Left colon (tissue), 2 donors: ENCODE data around the gene ECD. TPM values are rescaled to one million over a fixed set of nuclear protein-coding genes. Genes with fewer than 3 reads are reported as not detected.

Source experiments
- ATAC-seq: fragments of 200-7000 bp; cut with Tn5 transposase; one replicate; pipeline ENCODE4 v1.9.1; 2020; ENCODE audit warnings: mild to moderate bottlenecking, moderate library complexity
- DNase-seq, 2 donors: peaks; one replicate each; pipeline ENCODE4 v3.0.0-alpha.2; 2020
- intact Hi-C, 2 donors: fragments of 100-400 bp; cut with DNase I in 1 of 2; cut with micrococcal nuclease in 1 of 2; formaldehyde crosslinking; loops; one replicate each; pipeline versions ENCODE4 v1.11.2 to v1.14.0; 2022; cut with DNase I, micrococcal nuclease
- long read RNA-seq: library from polyadenylated mRNA; unstranded; transcript quantifications from one replicate; pipeline ENCODE4 v2.0.0, GENCODE V29; 2021
- total RNA-seq, 2 donors: library from RNA; stranded (reverse); fragmentation: NEBNext Ultra II Directional; extraction: Animal tissue kit (Norgen Biotek cat#: 25700); gene quantifications; one replicate each; pipeline ENCODE4 v1.2.1, GENCODE V29; 2021
- donor health status: DM: no; HTN: no; CAD: no.
- donor health status: DM: yes; HTN: yes; CAD: no.

Gene ECD
- 10 to 100 TPM; 17.8 to 18.4 TPM for total RNA-seq
- long read RNA-seq, transcript ECD-201 (14 exons, 3,069 nt), result major isoform, 31 of 34 reads
- long read RNA-seq, partial matches to known transcripts, result 1 of 34 reads
- long read RNA-seq, other reads (novel, unspliced or antisense), result 2 of 34 reads

DNA sequence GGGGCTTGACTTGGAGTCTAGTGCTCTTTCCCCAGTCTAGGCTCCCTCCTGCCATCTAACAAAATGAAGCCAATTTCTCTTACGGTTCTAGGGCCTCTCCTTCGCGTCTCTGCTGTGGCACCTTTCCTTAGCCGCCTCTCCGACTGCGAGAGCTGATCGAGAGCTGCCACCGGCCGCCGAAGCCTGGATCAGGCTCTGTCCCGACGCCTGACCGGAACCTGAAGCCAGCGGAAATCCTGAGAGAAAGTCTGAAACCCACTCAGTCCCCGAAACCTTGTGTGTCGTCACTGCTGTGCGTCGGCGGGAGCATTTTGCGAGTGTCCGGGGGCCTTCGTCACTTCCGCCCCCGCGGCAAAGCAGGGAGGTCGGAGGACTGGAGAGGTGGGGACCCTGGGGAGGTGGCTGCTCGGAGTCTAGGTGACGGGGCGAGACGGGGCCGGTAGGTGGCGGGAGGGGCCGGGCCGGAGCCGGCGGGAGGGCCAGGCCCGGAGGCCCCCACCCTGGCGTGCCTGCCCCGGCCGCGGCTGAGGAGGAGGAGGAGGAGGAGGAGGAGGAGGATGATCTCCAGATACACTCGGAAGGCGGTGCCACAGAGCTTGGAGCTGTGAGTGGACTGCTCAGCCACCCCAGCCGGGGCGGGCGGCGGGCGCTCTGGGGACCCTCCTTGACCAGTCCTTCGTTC, at the start of gene ECD, which contains the start of gene FAM149B1:
Gene ECD, minus strand, starts transcription at position 226 of the 682 bp plus-strand sequence. CDS start 4,071 bp downstream, outside the sequence.
Gene FAM149B1, plus strand, starts transcription at position 337 of the 682 bp plus-strand sequence. Its CDS starts 221 bp downstream, at position 558.
- ATAC-seq (peak; percentile 97), DNase-seq (peak; percentile 94 to 95)
- intact Hi-C loops, result no loop called here

DNA sequence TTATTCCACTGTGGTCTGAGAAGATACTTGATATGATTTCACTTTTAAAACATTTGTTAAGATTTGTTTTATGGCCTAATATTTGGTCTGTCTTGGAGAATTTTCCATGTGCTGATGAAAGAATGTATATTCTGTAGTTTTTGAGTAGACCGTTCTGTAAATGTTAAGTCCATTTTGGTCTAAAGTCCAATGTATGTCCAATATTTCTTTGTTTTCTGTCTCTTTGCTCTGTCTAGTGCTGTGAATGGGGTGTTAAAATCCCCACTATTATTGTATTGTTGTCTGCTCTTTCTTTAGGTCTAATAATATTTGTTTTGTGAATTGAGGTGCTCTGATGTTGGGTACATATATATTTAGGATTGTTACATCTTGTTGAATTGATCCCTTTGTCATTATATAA, 47.9 kb upstream of the ECD start:
- ATAC-seq (no peak), DNase-seq (no peak)
- intact Hi-C loops, result no loop called here

DNA sequence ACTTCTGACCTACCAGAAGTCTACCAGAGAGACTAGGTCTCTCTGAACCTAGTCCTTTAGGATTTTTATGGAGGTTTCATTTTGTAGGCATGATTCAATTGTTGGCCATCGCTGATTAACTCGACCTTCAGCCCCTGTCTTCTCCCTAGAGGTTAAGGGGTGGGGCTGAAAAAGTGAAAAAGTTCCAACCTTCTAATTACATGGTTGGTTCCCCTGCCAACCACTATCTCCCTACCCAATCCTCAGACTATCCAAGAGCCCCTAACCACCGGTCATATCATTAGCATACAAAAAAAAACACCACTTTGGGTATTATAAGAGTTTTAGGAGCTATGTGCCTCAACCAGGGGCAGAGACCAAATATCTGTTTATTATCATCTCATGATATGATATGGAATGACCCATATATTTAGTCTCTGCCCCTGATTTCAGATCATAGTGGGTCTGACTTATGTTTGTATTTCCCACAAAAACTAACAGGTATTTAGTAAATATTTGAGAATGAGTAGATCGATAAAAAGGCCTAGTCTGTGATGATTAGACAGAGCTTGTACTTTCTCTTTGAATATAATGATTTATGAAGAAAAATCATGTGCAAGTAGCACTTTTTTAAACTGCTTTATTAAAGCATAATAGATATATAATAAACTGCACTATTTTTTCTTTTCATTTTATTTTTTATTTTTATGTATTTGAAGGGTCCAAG, 43.5 kb upstream of the ECD start:
- no peak for DNase-seq
- intact Hi-C loops, result no loop called here

DNA sequence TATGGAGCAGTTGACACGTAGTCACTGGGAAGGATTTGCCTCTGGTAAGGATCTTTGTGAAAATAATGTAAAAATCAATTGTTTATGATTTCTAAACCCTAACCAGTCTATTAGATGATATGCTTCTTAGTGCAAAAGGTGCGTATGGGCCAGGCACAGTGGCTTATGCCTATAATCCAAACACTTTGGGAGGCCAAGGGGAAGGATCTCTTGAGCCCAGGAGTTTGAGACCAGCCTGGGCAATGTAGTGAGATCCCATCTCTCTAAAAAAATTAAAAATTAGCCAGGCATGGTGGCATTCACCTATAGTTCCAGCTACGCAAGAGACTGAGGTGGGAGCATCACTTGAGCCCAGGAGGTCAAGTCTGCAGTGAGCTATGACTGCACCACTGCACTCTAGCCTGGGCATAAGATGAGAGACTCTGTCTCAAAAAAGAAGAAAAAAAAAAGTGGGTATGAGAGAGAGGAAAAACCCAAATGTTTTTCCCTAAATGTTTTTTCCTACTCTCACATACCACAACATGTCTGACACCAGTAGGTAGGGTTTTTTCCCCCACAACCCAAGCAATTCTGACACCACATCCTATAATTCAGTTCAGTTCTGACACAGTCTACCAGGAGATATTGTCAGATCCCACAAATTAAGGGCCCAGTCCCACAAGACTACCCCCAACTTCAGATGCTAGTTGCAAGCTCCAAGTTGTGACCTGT, 42.7 kb upstream of the ECD start:
- no peak for DNase-seq
- ATAC-seq, result no peak
- intact Hi-C loops, result no loop called here

More for the DNA sequence above, 43.5 kb upstream of the ECD start:
- ATAC-seq, result no peak

DNA sequence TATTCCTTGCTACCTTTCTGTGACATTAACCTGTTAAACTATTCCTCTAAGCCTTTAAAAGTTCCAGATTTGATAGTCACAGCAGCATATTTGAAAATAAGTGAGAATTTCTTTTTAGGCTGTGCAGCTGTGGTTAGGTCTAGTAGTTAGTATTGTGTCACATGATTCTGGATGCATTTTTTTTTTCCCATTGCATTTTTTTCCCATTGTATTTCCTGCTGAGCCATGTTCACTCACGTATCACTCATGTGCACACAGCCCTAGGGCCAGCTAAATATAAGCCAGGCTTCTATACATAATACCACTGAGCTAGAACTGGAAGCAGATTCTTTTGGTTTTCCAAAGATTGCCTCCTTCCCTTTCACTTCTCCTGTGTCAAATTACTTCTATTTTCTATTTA, 41.9 kb upstream of the ECD start:
- intact Hi-C loops, result no loop called here
- DNase-seq, result no peak
- no peak for ATAC-seq

DNA sequence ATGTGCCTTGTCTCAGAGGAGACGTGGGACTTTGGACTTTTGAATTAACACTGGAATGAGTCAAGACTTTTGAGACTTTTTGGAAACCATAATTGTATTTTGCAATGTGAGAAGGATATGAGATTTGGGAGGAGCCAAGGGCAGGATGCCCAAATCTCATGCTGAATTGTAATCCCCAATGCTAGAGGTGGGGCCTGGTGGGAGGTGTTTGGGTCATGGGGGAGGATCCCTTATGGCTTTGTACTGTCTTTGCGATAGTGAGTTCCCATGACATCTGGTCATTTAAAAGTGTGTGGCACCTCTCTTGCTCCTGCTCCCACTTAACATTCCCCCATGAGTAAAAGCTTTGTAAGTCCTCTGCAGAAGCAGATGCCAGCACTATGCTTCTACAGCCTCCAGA, 40.1 kb upstream of the ECD start:
- DNase-seq (no peak), ATAC-seq (no peak)
- intact Hi-C loops, result no loop called here

DNA sequence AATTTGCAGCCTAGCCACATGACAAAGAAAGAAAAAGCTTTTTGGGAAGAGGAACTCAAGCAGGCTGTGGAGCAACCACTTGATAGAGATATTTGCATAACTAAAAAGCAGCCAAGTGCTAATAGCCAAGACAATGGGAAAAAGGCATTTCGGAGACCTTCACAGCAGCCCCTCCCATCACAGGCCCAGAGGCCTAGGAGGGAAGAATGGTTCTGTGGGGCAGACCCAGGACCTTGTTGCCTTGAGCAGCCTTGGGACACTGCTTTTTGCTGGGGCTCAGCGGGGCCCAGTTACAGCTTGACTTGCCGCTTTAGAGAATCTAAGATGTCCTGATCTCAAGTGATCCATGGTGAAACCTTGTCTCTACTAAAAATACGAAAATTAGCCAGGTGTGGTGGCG, 38.6 kb upstream of the ECD start:
- intact Hi-C loops, result no loop called here
- no peak for DNase-seq
- ATAC-seq, result no peak

DNA sequence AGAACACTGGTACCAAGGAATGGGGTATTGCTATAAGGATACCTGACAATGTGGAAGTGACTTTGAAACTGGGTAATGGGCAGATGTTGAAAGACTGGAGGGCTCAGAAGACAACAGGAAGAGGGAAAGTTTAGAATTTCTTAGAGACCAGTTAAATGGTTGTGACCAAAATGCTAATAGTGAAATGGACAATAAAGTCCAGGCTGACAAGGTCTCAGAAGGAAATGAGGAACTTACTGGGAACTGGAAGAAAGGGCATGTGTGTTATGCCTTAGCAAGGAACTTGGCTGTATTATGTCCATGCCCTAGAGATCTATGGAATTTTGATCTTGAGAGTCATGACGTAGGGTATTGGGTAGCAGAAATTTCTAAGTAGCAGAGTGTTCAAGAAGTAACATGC, 38.1 kb upstream of the ECD start:
- intact Hi-C loops, result no loop called here
- ATAC-seq (no peak), DNase-seq (no peak)

DNA sequence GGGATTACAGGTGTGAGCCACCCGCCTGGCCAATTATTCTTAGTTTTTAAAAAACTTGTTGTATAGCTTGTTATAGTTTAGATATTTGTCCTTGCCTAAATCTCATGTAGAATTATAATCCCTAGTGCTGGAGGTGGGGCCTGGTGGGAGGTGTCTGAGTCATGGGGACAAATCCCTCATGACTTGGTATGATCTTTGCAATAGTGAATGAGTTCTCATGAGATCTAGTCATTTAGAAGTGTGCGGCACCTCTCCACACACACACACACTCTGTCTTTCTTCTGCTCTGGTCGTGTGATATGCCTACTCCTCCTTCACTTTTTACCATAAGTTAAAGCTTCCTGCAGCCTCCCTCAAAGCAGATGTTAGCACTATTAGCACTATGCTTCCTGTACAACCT, 37.3 kb upstream of the ECD start:
- ATAC-seq (no peak), DNase-seq (no peak)
- intact Hi-C loops, result no loop called here

DNA sequence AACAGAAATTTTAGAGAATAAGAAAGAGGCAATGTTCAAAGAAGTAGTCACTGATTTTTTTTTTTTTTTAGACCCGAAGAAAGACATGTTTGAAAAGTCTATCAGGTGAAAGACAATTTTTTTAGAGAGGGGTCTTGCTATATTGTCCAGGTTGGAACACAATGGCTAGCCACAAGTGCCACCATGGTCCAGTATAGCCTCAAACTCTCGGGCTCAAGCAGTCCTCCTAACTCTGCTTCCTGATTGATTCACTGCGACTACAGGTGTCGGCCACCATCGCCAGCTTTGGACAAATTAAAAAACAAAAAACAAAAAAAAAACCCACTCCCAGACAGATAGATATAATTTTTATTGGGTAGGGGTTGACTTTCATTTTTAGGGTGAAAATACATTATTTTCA, 22.4 kb upstream of the ECD start:
- no peak for DNase-seq
- ATAC-seq, result no peak
- intact Hi-C loops, result no loop called here

DNA sequence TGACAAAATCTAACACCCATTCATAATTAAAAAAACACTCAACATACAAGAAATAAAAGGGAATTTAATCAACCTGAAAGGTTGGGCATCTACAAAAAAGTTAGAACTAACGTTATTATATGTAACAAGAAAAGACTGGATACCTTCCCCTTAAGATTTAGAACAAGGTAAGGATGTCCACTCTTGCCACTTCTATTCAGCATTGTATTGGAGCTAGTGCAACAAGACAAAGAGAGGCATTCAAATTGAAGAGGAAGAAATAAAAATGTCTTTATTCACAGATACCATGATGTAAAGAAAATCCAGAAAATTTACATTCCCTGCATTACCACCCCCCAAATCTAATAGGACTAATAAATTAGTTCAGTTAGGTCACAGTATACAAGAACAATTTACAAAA, 18.5 kb upstream of the ECD start:
- intact Hi-C loops, result no loop called here
- ATAC-seq (no peak), DNase-seq (no peak)

DNA sequence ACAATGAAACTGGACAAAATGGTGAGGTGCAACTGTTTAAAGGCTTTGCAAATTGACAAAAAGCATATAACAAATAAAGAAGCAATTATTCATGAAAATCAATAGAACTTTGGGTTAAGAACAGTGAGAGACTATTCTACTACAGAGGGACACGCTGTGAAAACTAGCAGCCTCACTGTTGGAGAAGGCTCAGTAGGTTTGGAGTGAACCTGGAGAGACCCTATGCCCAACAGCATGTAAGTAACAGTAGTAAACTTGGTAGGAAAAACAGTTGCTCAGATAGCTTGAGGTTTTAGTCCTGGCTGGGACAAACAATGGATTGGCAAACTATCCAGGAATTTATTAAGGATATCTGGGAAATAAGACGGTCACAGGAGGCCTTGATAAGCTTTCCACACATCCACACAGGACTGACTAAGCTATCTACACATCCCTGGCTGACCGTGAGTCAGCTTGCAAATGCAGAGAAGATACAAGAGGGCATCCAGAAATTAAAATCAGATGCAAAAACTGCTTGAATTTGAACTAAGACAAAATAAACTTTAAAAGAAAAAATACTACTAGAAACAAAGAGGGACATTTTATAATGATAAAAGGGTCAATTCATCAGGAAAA, 16.0 kb upstream of the ECD start:
- DNase-seq (no peak), ATAC-seq (no peak)
- intact Hi-C loops, result no loop called here

DNA sequence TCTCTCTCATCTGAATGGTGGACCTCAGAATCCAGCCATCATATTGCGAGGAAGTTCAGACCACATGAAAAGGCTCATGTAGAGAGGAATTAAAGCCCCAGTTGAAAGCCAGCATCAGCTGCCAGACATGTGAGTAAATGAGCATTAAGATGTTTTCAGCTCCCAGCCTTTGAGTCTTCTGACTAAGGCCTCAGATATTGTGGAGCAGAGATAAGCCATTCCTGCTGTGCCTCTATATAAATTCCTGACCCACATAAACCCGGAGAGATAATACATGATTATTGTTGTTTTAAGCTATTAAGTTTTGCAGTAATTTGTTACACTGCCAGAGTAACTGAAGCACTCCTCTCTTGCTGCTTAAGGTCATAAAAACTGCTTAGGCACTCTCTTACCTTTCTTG, 14.8 kb upstream of the ECD start:
- intact Hi-C loops, result no loop called here
- DNase-seq, result no peak
- ATAC-seq, result no peak

DNA sequence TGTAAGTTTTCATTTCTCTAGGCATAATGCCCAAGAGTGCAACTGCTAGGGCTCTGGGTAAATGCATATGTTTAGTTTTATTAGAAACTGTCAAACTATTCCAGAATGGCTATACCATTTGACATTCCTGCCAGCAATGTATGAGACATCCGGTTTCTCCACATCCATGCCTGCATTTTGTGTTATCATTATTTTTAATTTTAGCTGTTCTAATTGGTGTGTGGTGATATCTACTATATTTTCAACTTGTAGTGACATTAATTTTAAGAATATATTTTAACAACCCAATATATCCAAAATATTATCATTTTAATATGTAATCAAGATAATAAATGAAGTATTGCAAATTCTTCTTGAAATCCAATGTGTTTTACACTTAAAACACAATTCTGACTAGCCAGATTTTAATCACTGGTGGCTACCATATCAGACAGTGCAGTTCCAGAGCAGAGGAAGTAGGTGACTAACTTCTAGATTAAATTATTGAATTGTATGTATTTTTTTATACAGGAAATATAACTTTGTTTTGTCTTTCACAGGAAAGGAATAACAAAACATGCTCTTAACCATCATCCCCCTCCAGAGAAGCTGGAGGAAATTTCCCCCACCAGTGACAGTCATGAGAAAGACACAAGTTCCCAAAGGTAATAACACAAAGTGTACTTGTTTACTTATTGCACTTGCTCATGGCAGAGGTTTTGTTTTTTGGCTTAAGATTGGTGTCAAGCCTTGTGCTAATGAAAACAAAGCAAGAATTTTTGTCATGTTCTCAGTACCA, 6.5 kb upstream of the ECD start:
- DNase-seq, result no peak
- ATAC-seq, result no peak
- intact Hi-C loops, result no loop called here

DNA sequence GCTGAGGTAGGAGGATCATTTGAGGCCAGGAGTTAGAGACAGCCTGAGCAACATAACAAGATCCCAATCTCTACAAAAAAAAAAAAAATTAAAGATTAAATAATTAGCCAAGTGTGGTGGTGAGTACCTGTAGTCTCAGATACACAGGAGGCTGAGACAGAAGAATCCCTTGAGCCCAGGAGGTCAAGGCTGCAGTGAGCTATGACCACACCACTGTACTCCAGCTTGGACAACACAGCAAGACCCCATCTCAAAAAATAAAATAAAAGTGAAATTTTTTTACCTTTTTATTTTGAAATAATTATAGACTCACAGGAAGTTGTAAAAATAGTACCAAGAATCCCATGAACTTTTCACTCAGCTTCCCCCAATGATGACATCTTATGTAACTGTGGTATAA, 5.1 kb upstream of the ECD start:
- ATAC-seq (no peak), DNase-seq (no peak)
- intact Hi-C loops, result no loop called here

DNA sequence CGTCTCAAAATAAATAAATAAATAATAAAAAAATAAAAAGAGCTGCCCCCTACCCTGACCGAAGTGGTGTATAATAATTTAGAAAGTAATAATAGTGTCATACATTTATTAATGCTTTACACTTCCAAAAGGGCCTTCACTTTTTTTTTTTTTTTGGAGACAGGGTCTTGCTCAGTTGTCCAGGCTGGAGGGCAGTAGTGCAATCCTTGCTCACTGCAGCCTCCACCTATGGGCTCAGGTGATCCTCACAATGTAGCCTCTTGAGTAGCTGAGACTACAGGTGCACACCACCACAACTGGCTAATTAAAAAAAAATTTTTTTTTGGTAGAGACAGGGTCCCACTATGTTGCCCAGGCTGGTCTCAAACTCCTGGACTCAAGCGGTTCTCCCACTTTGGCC, 1.5 kb upstream of the ECD start:
- no peak for DNase-seq
- no peak for ATAC-seq
- intact Hi-C loops, result no loop called here

DNA sequence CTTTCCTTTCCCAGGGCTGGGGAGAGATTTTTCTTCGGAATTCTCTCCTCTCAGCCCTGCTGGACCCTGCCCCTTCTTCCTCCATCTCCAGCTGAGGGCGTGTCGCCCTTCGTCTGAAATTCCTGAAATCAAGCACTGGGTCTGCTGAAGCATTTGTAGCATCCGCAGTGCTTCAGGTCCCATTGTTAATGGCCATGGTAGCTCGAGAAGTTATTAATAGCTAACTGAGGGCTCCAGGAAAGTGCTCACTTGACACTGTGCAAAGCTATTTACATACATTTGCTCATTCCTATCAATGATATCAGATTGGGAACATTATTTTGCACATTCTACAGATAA, 626 bp upstream of the ECD start:
- peak; percentile 38 for ATAC-seq
- intact Hi-C loops, result no loop called here
- no peak for DNase-seq

DNA sequence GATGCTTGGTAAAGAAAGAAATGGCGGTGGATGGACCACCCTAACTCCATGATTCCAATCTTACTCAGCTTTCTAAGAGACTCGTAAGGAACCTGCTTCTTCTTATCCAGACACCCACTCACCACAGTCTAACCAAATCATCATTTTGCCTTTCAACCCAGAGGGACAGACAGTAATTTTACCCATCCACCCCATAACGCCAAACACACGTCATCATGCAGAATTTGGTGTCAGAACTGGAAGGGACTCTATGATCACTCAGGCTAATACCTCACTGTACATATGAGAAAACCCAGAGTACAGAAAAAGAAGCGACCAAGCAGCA, 388 bp downstream of the ECD start:
- DNase-seq, result no peak
- intact Hi-C loops, result no loop called here
- no peak for ATAC-seq

DNA sequence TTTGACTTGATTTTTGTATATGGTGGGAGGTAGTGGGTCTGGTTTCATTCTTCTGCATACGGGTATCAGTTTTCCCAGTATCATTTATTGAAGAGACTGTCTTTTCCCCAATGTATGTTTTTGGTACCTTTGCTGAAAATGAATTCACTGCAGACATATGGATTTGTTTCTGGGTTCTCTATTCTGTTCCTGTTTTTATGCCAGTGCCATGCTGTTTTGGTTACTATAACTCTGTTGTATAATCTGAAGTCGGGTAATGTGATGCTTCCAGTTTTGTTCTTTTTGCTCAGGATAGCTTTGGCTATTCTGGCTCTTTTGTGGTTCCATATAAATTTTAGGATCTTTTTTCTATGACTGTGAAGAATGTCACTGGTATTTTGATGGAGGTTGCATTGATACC, 836 bp downstream of the ECD start:
- ATAC-seq, result no peak
- intact Hi-C loops, result no loop called here

More for the DNA sequence above, 836 bp downstream of the ECD start:
- no peak for DNase-seq
